ENCODE results near the gene DNAH3. TPM values are rescaled to one million over a fixed set of nuclear protein-coding genes. Genes with fewer than 3 reads are reported as not detected.

DNAH3 gene
- total RNA-seq, 1 donor from 2014 or later: not detected

DNA sequence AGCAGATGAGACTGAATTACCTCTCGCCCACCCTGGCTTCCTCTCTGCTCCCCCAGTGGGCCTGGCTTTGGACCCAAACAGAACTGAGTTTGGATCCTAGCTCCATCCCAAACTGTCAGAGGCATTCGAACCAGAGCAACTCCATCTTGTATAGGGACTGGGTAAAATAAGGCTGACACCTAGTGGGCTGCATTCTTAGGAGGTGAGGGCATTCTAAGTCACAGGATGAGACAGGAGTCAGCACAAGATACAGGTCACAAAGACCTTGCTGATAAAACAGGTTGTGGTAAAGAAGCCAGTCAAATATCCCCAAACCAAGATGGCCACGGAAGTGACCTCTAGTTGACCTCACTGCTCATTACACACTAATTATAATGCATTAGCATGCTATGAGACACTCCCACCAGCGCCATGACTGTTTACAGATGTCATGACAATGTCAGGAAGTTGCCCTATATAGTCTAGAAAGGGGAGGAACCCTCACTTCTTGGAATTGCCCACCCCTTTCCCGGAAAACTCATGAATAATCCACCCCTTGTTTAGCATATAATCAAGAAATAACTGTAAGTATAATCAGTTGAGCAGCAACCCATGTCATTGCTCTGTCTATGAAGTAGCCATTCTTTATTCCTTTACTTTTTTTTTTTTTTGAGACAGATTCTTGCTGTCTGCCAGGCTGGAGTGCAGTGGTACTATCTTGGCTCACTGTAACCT lies 205.6 kb downstream of the DNAH3 start:
- H3K27ac Mint-ChIP-seq (ENCODE audit: unreplicated experiment): no peak overlapping the region
- H3K4me1 Mint-ChIP-seq (ENCODE audit: low read depth, unreplicated experiment): peaks cover 6% of the 10 kb centered on the region
- no peaks in the 10 kb centered on the region for H3K9me3 Mint-ChIP-seq (ENCODE audit: unreplicated experiment)
- H3K36me3 Mint-ChIP-seq (ENCODE audit: unreplicated experiment): no peaks in the 10 kb centered on the region
- no peak overlapping the region for H3K4me3 Mint-ChIP-seq (ENCODE audit: unreplicated experiment)
- DNase-seq: no peak
- TF ChIP-seq, protein P1, sequence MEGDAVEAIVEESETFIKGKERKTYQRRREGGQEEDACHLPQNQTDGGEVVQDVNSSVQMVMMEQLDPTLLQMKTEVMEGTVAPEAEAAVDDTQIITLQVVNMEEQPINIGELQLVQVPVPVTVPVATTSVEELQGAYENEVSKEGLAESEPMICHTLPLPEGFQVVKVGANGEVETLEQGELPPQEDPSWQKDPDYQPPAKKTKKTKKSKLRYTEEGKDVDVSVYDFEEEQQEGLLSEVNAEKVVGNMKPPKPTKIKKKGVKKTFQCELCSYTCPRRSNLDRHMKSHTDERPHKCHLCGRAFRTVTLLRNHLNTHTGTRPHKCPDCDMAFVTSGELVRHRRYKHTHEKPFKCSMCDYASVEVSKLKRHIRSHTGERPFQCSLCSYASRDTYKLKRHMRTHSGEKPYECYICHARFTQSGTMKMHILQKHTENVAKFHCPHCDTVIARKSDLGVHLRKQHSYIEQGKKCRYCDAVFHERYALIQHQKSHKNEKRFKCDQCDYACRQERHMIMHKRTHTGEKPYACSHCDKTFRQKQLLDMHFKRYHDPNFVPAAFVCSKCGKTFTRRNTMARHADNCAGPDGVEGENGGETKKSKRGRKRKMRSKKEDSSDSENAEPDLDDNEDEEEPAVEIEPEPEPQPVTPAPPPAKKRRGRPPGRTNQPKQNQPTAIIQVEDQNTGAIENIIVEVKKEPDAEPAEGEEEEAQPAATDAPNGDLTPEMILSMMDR (IDR thresholded peaks at IDR 0.05; ENCODE audit: partially characterized antibody, unreplicated experiment): no peak
- H3K27me3 Mint-ChIP-seq (ENCODE audit: unreplicated experiment): no peaks in the 10 kb centered on the region

DNA sequence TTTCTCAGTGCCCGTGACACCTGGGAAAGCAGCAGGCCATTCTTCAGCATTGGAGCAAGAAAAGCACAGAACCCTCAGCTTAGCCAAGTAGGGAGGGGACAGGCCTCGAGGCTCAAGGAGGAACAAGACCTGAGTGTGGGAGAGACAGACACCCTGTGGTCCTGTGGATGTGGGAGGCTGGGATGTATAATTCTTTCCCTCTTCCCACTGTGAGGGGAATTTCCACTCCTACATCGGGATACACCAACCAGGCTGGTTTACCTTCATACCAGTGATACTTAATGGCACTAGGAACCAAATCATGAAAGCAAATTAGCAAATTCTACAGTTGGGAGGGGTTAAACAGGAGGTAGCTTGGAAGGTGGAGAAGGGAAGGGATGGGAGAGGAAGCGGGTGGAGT lies 208.4 kb downstream of the DNAH3 start:
- TF ChIP-seq, protein P1 (IDR thresholded peaks at IDR 0.05; ENCODE audit: partially characterized antibody, unreplicated experiment): no peak

DNA sequence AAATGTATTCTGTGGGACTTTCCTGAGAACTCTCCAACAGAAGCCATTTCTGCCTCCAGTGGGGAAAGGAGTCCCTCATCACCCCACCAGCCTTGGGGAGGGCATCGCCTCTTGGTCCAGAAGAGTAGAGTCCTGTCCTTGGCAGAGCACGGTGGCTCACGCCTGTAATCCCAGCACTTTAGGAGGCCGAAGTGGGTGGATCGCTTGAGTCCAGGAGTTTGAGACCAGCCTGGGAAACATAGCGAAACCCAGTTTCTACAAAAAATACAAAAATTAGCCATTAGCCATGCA lies 209.1 kb downstream of the DNAH3 start:
- TF ChIP-seq, protein P1 (IDR thresholded peaks at IDR 0.05; ENCODE audit: partially characterized antibody, unreplicated experiment): no peak
- no peak for DNase-seq
- Mint-ChIP-seq H3K4me3 (ENCODE audit: unreplicated experiment) (no peak overlapping the region), H3K9me3 (ENCODE audit: unreplicated experiment) (no peaks in the 10 kb centered on the region), H3K4me1 (ENCODE audit: low read depth, unreplicated experiment) (no peaks in the 10 kb centered on the region), H3K36me3 (ENCODE audit: unreplicated experiment) (no peaks in the 10 kb centered on the region), H3K27ac (ENCODE audit: unreplicated experiment) (no peak overlapping the region), H3K27me3 (ENCODE audit: unreplicated experiment) (no peaks in the 10 kb centered on the region)

More for the DNA sequence above, 208.4 kb downstream of the DNAH3 start:
- Mint-ChIP-seq H3K27me3 (ENCODE audit: unreplicated experiment) (no peaks in the 10 kb centered on the region), H3K27ac (ENCODE audit: unreplicated experiment) (no peak overlapping the region), H3K4me1 (ENCODE audit: low read depth, unreplicated experiment) (no peaks in the 10 kb centered on the region), H3K4me3 (ENCODE audit: unreplicated experiment) (no peak overlapping the region), H3K9me3 (ENCODE audit: unreplicated experiment) (no peaks in the 10 kb centered on the region), H3K36me3 (ENCODE audit: unreplicated experiment) (no peaks in the 10 kb centered on the region)
- no peak for DNase-seq

DNA sequence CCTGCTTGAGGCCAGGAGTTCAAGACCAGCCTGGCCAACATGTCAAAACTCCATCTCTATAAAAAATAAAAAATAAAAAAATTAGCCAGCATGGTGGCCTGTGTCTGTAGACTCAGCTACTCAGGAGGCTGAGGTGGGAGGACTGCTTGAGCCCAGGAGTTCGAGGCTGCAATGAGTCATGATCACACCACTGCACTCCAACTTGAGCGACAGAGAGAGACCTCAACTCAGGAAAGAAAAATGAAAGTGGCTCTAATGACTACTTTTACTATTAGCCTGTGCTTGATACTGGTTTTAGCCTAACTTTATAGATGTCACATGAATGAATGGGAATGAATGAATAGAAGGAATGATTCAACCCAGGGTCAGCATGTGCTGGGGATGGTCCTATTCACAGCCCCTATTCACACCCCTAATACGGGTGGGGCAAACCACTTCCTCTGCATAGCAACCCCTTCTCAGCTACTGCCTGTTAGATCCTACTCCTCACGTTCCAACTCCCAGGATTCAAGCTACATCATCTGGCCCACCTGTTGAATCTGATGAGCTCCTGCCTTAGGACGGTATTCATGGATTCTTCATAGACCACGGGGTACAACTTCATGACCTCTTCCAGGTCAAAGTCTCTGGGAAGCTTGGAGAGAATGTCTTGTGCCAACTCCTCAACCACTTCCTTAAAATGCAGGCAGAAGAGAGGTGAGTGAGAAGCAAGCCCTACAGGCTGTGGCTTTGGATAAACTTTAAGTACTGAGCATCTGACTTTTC lies 209.6 kb downstream of the DNAH3 start:
- no peaks in the 10 kb centered on the region for H3K4me1 Mint-ChIP-seq (ENCODE audit: low read depth, unreplicated experiment)
- no peak overlapping the region for H3K27ac Mint-ChIP-seq (ENCODE audit: unreplicated experiment)
- TF ChIP-seq, protein P1 (IDR thresholded peaks at IDR 0.05; ENCODE audit: partially characterized antibody, unreplicated experiment): no peak
- no peaks in the 10 kb centered on the region for H3K27me3 Mint-ChIP-seq (ENCODE audit: unreplicated experiment)
- no peak overlapping the region for H3K4me3 Mint-ChIP-seq (ENCODE audit: unreplicated experiment)
- no peak for DNase-seq
- no peaks in the 10 kb centered on the region for H3K36me3 Mint-ChIP-seq (ENCODE audit: unreplicated experiment)
- H3K9me3 Mint-ChIP-seq (ENCODE audit: unreplicated experiment): no peaks in the 10 kb centered on the region

DNA sequence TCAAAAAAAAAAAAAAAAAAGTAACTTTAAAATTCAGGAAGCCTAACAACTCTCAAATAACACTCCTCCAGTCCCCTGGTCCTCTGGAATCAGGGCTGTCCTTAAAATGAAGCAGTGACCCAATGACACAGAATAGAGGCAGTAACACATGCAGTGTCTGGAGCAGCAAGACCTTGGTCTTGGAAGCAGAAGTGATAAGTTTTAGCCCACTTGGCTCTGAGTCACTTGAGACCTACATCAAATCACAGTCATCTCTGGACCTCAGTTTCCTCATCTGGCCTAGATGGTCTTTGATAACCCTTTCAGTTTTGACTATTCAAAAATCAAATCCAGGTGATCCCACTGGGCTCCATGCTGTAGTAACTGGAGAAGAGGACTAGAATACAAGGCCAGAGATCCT lies 211.0 kb downstream of the DNAH3 start:
- Mint-ChIP-seq H3K27me3 (ENCODE audit: unreplicated experiment) (no peaks in the 10 kb centered on the region), H3K36me3 (ENCODE audit: unreplicated experiment) (no peaks in the 10 kb centered on the region), H3K27ac (ENCODE audit: unreplicated experiment) (no peak overlapping the region), H3K4me1 (ENCODE audit: low read depth, unreplicated experiment) (no peaks in the 10 kb centered on the region), H3K9me3 (ENCODE audit: unreplicated experiment) (no peaks in the 10 kb centered on the region), H3K4me3 (ENCODE audit: unreplicated experiment) (no peak overlapping the region)
- DNase-seq: no peak
- TF ChIP-seq, protein P1 (IDR thresholded peaks at IDR 0.05; ENCODE audit: partially characterized antibody, unreplicated experiment): no peak

Data from glutamatergic neuron (in vitro differentiated cells).